HS-5 (cell line): ENCODE measurements around the gene ARPC1A.
A peak's percentile ranks its signal among the peaks of the same experiment; 100 is the strongest.

Experiments used
- DNase-seq: peaks from one replicate; pipeline ENCODE4 v3.0.0-alpha.2; 2012; ENCODE audit warnings: low read depth

Gene ARPC1A

GRCh38 chr7:99390941-99391602 lies 65.4 kb downstream of the ARPC1A start:
- no peak for DNase-seq

GRCh38 chr7:99392046-99392445 lies 66.3 kb downstream of the ARPC1A start:
- DNase-seq = no peak

GRCh38 chr7:99392659-99393354 lies 67.1 kb downstream of the ARPC1A start:
- no peak for DNase-seq

- DNase-seq = no peak
Measured at GRCh38 chr7:99393355-99394187, 67.9 kb downstream of the ARPC1A start.

- no peak for DNase-seq
Measured at GRCh38 chr7:99394188-99394502, 68.4 kb downstream of the ARPC1A start.

GRCh38 chr7:99395616-99396327 lies 70.1 kb downstream of the ARPC1A start:
- no peak for DNase-seq

GRCh38 chr7:99396418-99397296 lies 71.0 kb downstream of the ARPC1A start:
- no peak for DNase-seq

GRCh38 chr7:99397297-99397983 lies 71.7 kb downstream of the ARPC1A start:
- no peak for DNase-seq

- DNase-seq = no peak
Measured at GRCh38 chr7:99398891-99399445, 73.3 kb downstream of the ARPC1A start.

GRCh38 chr7:99399597-99399996 lies 73.9 kb downstream of the ARPC1A start:
- DNase-seq = no peak

- DNase-seq = no peak
Measured at GRCh38 chr7:99402854-99403253, 77.2 kb downstream of the ARPC1A start.

GRCh38 chr7:99403764-99404163 lies 78.1 kb downstream of the ARPC1A start:
- no peak for DNase-seq

- DNase-seq = no peak
Measured at GRCh38 chr7:99404235-99404976, 78.7 kb downstream of the ARPC1A start.

- DNase-seq = no peak
Measured at GRCh38 chr7:99404977-99405320, 79.3 kb downstream of the ARPC1A start.

GRCh38 chr7:99406557-99406956 lies 80.9 kb downstream of the ARPC1A start:
- DNase-seq = no peak

GRCh38 chr7:99407872-99408378 lies 82.2 kb downstream of the ARPC1A start:
- DNase-seq = peak; percentile 33

- peak; percentile 84 for DNase-seq
Measured at GRCh38 chr7:99408379-99409191, 82.9 kb downstream of the ARPC1A start, which contains the start of the genes BUD31 and PDAP1. Gene BUD31, plus strand, starts transcription at chr7:99408969. Its CDS starts 2,124 bp downstream, at chr7:99411093. Gene PDAP1, minus strand, starts transcription at chr7:99408597. Its CDS starts 49 bp downstream, at chr7:99408548.

- DNase-seq = no peak
Measured at GRCh38 chr7:99409192-99409572, 83.5 kb downstream of the ARPC1A start.

- no peak for DNase-seq
Measured at GRCh38 chr7:99409806-99410205, 84.1 kb downstream of the ARPC1A start.
